ENCODE measurements around the gene DOC2B. TPM values are rescaled to one million over a fixed set of nuclear protein-coding genes. Genes with fewer than 3 reads are reported as not detected.
"Not testable (repeated sequence)": the region's sequence is repeated elsewhere in the genome, so short reads cannot be mapped to it uniquely, and the experiment has no call there.

DOC2B gene
- total RNA-seq (under 1 TPM in 1 of 2 experiments, not detected in 1; 0.05 TPM), polyA plus RNA-seq (not detected), total RNA-seq (0 reads per million in 6 experiments)

DNA sequence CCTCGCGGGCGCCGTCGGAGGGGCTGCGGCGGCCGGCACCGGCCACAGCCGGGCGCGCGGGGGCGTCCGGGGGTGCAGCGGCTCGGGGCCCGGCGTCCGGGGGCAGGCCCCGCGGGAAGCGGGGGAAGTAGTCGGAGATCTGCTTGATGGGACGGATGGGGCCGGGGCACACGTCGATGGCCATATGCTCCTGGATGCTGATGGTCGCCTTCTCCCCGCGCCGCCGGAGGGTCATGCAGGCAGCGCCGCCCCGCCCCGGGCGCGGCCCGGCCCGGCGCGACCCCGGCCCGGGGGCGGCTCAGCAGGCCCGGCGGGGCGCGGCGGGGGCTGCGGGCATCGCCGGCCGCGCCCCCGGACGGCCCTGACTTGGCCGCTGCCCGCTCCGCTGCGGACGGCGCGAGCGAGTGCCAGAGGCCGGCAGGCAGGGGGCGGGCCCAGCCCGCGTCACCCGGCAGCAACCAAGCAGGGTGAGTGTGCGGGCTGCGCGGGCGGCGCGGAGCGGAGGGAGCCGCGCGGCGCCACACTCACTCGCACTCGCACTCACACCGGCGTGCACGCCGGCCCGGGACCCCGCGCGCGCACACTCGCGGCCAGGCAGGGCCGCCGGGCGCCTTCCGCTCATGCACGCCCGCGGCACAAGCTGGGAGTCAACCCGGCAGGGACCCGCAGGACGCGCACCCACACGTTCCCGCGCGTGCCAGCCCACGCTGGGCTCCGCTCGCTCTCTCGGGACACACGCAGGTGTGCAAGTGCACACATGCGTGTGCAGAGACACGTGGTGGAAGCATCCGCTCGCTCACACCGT, at the start of gene DOC2B:
Gene DOC2B, minus strand, starts transcription at position 406 of the 805 bp plus-strand sequence. Its CDS starts 171 bp downstream, at position 235.
- Mint-ChIP-seq H3K27me3 (peaks cover 13 to 78% (median 42%) of the 10 kb centered on the region in 5 donors), H3K27ac (no peak within 1 kb of the TSS), H3K9me3 (no peaks in the 10 kb centered on the region), H3K36me3 (peaks cover 0 to 3% (median 0%) of the 10 kb centered on the region in 3 donors), H3K4me3 (peak within 1 kb of the TSS; percentile 20 to 78 (median 60)), H3K4me1 (peaks cover 0 to 19% (median 5%) of the 10 kb centered on the region in 4 donors)
- no peak for DNase-seq
- POLR2A ChIA-PET = interaction anchor here (0.6 kb wide), 1 partner anchor 149 kb away, joined by 3 read pairs; no protein-coding TSS in a partner anchor
- ATAC-seq = peak; percentile 49 to 78

DNA sequence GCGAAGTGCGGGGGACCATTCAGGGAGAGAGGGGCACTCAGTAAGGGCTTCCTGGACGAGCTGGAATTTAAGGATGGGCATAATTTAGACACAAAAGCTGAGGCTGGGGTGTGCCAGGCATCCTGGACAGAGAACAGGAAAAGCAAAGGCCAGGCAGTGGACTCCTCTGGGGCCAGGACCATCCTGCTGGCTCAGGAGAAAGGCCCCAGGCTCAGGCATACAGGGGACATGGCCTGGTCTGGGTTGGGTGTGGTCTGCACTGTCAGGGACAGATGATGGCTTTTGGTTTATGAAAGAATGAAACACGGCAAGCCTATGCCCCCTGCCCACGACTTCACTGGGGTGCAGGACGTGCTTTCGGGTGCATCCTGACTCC, 48.9 kb upstream of the DOC2B start:
- peak in 1 of 10 donors; percentile 53 for DNase-seq
- Mint-ChIP-seq H3K9me3 (no peaks in the 10 kb centered on the region), H3K36me3 (no peaks in the 10 kb centered on the region), H3K27ac (no peak overlapping the region), H3K27me3 (peaks cover 0 to 8% (median 0%) of the 10 kb centered on the region in 5 donors), H3K4me3 (no peak overlapping the region), H3K4me1 (no peaks in the 10 kb centered on the region)
- no peak for ATAC-seq
- POLR2A ChIA-PET = no interaction called here

DNA sequence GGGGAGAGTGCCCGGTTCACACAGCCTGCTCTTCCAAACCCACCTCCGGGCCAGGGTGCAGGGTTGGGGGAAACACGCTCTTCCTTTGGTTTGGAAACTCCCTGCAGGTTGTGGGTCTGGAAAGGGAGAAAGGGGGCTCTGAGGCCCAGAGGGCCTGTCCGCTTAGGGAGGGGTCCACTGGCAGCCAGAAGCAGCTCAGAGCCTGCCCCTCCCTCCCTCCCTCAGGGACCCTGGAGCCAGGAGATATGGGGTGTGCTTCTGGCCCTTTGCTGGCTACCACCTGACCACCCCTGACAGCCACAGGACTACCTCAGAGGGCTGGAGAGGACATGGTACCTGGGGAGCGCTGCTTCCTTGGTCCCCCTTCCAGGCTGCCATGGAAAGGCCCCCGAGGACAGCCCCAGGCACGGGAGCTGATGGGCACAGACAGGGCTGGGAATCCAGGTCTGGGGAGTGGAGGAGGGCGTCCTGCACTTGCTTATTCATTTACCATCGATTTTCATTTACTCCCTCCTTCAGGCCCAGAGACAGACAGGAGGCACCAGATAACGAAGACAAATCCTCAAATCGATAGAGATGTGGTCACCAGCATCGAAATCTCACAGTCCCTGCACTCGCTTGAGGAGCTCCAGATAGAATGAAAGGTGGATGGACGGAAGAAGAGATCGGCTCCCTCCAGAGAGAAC, 48.4 kb upstream of the DOC2B start:
- Mint-ChIP-seq H3K4me3 (no peak overlapping the region), H3K27ac (no peak overlapping the region), H3K27me3 (peaks cover 0 to 7% (median 0%) of the 10 kb centered on the region in 5 donors), H3K9me3 (no peaks in the 10 kb centered on the region), H3K4me1 (no peaks in the 10 kb centered on the region), H3K36me3 (no peaks in the 10 kb centered on the region)
- ATAC-seq (no peak), DNase-seq (peak in 1 of 10 donors; percentile 41)
- POLR2A ChIA-PET = no interaction called here

DNA sequence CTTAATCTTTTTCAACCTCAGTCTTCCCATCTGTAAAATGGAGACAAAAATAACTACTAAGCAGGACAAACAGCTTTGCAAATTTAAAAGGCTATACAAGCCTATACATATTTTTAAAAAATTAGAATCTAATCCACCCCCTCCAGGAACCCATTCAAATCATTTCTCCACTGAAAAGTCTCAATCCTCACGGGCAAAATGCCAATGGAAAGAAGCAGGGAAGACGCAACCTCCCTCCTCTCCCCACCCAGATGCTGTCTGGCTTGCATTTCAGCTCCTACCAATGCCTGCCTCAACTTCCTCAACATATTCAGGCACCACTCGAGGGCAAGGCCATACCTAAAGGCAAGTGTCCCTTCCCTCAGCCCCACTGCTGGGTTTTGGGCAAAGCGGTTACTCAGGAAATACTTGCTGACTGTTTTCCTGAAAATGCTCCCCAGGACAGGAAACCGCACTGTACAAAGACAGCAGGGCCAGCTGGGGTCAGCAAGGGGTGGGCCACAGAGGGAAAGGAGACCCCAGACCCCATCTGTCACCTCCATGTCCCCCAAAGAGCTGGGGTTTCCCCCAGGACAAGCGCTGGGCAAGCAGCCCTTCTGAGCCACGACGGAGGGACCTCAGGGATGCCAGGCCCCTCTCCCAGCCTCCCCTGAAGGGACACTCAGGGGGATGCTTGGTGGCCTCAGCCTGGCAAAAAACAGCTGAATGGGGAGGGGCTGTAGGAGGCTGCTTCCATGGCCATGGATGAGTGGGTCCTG, 47.7 kb upstream of the DOC2B start:
- no peak overlapping the region for H3K4me3 Mint-ChIP-seq
- no peaks in the 10 kb centered on the region for H3K36me3 Mint-ChIP-seq
- H3K4me1 Mint-ChIP-seq = no peaks in the 10 kb centered on the region
- no peaks in the 10 kb centered on the region for H3K27me3 Mint-ChIP-seq
- peak overlapping the region in 1 of 10 donors; percentile 66 for H3K27ac Mint-ChIP-seq
- no peak for ATAC-seq
- peak in 1 of 10 donors; percentile 34 for DNase-seq
- POLR2A ChIA-PET = no interaction called here
- no peaks in the 10 kb centered on the region for H3K9me3 Mint-ChIP-seq

DNA sequence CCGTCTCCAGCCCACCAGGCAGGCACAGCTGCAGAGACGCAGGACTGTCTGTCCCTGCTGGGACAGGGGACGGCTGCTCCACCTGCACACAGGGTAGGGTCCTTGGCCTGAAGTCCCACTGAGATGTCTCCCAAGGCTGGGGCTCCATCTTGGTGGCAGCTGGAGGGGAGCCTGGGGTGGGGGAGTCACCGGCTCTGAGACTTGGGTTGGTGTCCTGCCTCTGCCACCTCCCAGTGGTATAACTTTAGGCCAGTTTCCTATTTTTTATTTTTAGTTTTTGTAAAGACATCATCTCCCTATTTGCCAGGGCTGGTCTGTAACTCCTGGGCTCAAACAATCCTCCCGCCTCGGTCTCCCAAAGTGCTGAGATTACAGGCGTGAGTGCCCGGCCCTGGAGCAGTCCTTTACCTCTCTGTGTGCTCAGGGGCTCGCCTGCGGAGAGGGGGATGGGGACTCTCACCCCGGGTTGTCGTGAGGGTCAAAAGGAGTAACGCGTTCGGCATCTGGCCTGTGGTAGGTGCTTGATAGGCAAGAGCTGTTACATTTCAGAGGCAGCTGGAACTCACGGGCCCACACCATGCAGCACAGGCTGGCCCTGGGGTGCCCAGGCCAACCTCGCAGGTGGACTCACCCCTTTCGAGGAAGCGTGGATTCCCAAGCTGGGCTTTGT, 46.6 kb upstream of the DOC2B start:
- Mint-ChIP-seq H3K27me3 (no peaks in the 10 kb centered on the region), H3K4me1 (no peaks in the 10 kb centered on the region), H3K27ac (no peak overlapping the region), H3K4me3 (no peak overlapping the region), H3K9me3 (no peaks in the 10 kb centered on the region), H3K36me3 (no peaks in the 10 kb centered on the region)
- peak in 1 of 10 donors; percentile 56 for DNase-seq
- POLR2A ChIA-PET = no interaction called here
- ATAC-seq = no peak

DNA sequence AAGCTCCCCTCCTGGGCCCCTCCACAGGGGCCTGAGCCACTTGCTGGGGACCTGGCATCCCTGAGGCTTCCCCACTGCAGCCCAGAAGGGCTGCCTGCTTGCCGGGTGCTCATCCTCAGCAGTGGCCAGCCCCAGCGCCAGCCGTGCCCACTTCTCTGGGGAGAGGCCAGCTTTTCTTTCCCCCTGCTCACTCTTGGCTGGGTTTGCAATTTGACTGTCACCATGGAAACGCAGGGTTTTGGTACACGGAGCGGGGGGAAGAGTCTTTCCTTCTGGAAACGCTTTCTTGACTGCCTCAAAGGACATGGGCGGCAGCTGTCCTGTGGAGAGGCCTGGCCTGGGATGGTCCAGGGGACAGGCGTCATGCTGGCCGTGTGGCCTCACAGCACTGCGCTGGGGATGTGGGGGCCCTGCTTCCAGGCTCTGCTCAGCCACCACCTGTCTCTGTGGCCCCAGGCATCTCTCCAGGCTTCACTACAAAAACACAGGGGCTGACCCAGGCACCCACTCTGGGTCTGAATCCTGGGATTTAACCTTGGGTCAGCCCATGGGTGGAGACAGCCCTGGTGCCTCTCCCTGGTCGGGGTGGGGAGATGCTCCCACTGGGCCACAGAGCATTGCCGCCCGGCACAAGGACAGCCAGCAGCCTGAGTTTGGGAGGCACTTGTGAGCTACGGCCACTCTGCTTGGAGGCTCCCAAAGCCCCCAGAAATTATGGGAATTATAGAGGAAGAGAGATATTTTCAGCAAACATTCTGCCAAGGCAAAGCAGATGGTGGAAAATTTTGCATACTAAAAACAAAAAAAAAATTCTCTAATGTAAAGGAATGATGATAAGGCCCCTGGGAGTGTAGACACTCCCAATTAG, 45.9 kb upstream of the DOC2B start:
- no peak overlapping the region for H3K27ac Mint-ChIP-seq
- DNase-seq = peak in 1 of 10 donors; percentile 46
- H3K4me3 Mint-ChIP-seq = no peak overlapping the region
- no peak for ATAC-seq
- no peaks in the 10 kb centered on the region for H3K27me3 Mint-ChIP-seq
- no peaks in the 10 kb centered on the region for H3K36me3 Mint-ChIP-seq
- H3K4me1 Mint-ChIP-seq = no peaks in the 10 kb centered on the region
- H3K9me3 Mint-ChIP-seq = no peaks in the 10 kb centered on the region
- POLR2A ChIA-PET = no interaction called here

DNA sequence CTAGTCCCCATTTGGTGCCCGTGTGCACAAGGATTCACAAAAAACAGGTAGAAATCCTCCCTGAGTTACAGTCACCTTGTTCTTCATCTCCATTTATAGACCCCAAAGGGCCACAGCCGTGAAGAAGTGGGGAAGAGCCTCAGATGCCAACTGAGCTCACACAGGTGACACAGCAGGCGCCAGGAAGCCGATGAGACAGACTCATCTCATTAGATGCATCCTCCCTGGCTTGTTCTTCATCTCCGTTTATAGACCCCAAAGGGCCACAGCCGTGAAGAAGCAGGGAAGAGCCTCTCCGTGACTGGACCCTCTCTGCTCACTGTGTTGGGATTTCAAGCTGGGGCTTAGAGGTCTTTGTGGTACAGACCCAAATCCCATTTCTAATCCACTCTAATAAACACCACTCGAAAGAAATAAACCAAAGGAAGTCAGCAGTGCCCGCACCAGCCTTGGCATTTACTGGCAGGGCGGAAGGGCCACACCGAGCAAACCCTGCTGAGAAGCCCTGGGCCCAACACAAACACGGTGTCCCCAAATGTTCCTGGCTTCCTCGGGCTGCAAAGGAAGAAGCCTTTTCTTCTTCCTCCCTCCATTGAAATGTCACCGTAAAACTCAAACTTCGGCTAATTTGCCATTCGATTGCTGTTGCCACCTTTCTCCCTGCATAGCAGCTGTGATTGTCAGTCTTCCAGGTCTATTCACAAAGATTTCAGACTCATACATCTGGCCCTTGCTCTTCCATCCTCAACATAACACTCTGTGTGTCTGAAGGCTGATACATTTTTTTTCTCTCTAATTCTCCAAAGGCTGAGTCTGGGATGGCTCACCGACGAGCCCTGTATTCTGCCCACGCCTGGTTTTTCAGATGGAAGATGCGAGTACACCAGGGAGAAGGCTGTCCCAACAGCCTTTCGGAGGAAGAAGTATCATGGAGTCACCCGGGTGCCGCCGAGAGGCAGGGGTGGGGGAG, 44.9 kb upstream of the DOC2B start:
- POLR2A ChIA-PET = no interaction called here
- H3K36me3 Mint-ChIP-seq = no peaks in the 10 kb centered on the region
- H3K4me3 Mint-ChIP-seq = no peak overlapping the region
- H3K27ac Mint-ChIP-seq = no peak overlapping the region
- ATAC-seq (no peak), DNase-seq (peak in 1 of 10 donors; percentile 30)
- no peaks in the 10 kb centered on the region for H3K27me3 Mint-ChIP-seq
- H3K4me1 Mint-ChIP-seq = no peaks in the 10 kb centered on the region
- no peaks in the 10 kb centered on the region for H3K9me3 Mint-ChIP-seq

DNA sequence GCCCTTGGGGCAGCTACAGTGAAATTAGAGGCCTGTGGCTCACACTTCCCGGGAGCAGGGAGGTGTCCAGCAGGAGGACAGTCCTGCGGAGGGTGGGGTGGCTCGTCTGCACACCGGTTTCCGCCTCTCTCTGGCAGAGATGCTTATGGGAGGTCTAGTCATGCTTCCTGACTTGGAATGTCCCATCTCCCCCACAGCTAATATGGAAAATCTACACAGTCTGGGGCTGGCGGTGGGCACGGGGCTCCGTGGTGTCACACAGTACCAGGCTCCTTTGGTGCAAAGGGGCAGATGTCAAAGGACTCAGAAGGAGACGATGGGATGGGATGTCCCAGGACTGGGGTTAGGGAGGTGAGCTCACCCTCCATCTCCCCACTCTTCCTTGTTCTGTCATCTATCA, 44.1 kb upstream of the DOC2B start:
- H3K4me1 Mint-ChIP-seq = no peaks in the 10 kb centered on the region

DNA sequence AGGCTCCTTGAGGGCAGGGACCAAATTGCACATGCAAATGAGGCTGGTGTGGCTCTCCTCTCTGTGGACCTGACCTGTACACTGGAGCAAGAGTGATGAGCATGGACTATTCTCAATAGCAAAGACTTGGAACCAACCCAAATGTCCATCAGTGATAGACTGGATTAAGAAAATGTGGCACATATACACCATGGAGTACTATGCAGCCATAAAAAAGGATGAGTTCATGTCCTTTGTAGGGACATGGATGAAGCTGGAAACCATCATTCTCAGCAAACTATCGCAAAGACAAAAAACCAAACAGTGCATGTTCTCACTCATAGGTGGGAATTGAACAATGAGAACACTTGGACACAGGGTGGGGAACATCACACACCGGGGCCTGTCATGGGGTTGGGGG, 43.1 kb upstream of the DOC2B start:
- ATAC-seq, H3K36me3 Mint-ChIP-seq, H3K4me1 Mint-ChIP-seq, H3K27me3 Mint-ChIP-seq, H3K9me3 Mint-ChIP-seq, DNase-seq, POLR2A ChIA-PET, H3K4me3 Mint-ChIP-seq: not testable (repeated sequence)
- peak overlapping the region in 2 of 10 donors; percentile 0 to 40 for H3K27ac Mint-ChIP-seq

More for the DNA sequence above, 44.1 kb upstream of the DOC2B start:
- peak in 1 of 10 donors; percentile 1 for DNase-seq
- no peak for ATAC-seq
- H3K27ac Mint-ChIP-seq = no peak overlapping the region
- no peaks in the 10 kb centered on the region for H3K9me3 Mint-ChIP-seq
- H3K27me3 Mint-ChIP-seq = no peaks in the 10 kb centered on the region
- no peak overlapping the region for H3K4me3 Mint-ChIP-seq
- H3K36me3 Mint-ChIP-seq = no peaks in the 10 kb centered on the region
- POLR2A ChIA-PET = no interaction called here

DNA sequence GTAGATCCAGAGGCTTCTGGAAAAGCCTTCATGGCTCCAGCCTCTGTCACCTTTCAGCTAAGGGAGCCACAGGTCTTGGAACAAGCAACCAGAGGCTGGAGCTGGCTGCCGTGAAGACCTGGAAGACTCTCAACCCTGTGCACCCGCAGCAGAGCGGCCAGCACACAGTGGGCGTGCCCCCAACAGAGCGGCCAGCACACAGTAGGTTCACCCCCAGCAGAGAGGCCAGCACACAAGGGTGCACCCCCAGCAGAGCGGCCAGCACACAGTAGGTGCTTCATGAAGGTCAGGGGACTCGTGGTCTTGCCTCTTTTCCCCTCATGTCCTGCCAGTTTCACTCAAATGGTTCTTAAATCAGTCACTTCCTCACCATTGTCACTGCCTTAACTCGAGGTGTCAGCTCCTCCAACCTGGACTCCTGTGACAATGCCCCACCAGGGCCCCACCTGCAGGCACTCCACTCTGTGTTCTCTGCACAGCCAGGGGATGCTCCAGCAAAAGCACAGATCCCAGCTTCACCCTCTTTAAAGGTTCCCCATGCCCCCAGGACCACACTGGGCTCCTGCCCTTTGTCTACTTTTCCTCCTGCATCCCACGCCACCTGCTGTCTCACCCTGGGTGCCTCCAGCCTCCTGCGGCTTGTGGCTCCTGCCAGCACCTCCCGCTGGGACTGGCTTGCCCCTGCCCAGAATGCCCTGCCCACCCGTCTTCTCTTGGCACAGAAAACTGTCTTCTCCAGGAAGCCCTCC, 42.4 kb upstream of the DOC2B start:
- POLR2A ChIA-PET = no interaction called here
- H3K27me3 Mint-ChIP-seq = no peaks in the 10 kb centered on the region
- no peaks in the 10 kb centered on the region for H3K9me3 Mint-ChIP-seq
- H3K36me3 Mint-ChIP-seq = no peaks in the 10 kb centered on the region
- ATAC-seq = no peak
- peak overlapping the region in 1 of 10 donors; percentile 37 for H3K27ac Mint-ChIP-seq
- no peaks in the 10 kb centered on the region for H3K4me1 Mint-ChIP-seq
- H3K4me3 Mint-ChIP-seq = no peak overlapping the region
- DNase-seq = peak in 1 of 10 donors; percentile 24

Measured in naive thymus-derived CD8-positive, alpha-beta T cell (primary cell).